ENCODE measurements around the gene ACTR1A.

Gene ACTR1A

GRCh38 chr10:102523250-102524029 is 20.9 kb upstream of the ACTR1A start:
- H3K27ac ChIP-seq (ENCODE audit: low read depth, low read length) = no peak overlapping the region
- H2AFZ ChIP-seq (ENCODE audit: low read depth, low read length, severe bottlenecking) = no peak overlapping the region
- H4K20me1 ChIP-seq (ENCODE audit: low read depth, low read length) = no peaks in the 10 kb centered on the region
- no peaks in the 10 kb centered on the region for H3K79me2 ChIP-seq (ENCODE audit: insufficient read depth, low read length)
- no peaks in the 10 kb centered on the region for H3K27me3 ChIP-seq (ENCODE audit: low read length)
- H3K9me2 ChIP-seq (replicated peaks; ENCODE audit: insufficient read depth, low read length) = no peaks in the 10 kb centered on the region
- no peak overlapping the region for H3K4me3 ChIP-seq (ENCODE audit: insufficient read depth, low read length, poor library complexity, severe bottlenecking)
- no peaks in the 10 kb centered on the region for H3K36me3 ChIP-seq (ENCODE audit: low read length)
- H3K9me3 ChIP-seq (ENCODE audit: insufficient read depth, low read length) = no peaks in the 10 kb centered on the region
- no peak overlapping the region for H3K4me2 ChIP-seq (ENCODE audit: low read depth, low read length, poor library complexity, severe bottlenecking)
- H3F3A ChIP-seq (ENCODE audit: insufficient read depth) = no peaks in the 10 kb centered on the region
- TF ChIP-seq CTCF (IDR thresholded peaks at IDR 0.05; ENCODE audit: insufficient read depth, low read length, poor library complexity, severe bottlenecking) (no peak), EZH2phosphoT487 (conservative IDR thresholded peaks at IDR 0.05; ENCODE audit: low read length) (no peak)
- no peak overlapping the region for H3K9ac ChIP-seq (ENCODE audit: low read length)

GRCh38 chr10:102522874-102523249 is 20.4 kb upstream of the ACTR1A start:
- no peaks in the 10 kb centered on the region for H3K36me3 ChIP-seq (ENCODE audit: low read length)
- no peaks in the 10 kb centered on the region for H3K27me3 ChIP-seq (ENCODE audit: low read length)
- H3K9me3 ChIP-seq (ENCODE audit: insufficient read depth, low read length) = no peaks in the 10 kb centered on the region
- no peak overlapping the region for H3K4me3 ChIP-seq (ENCODE audit: insufficient read depth, low read length, poor library complexity, severe bottlenecking)
- no peak overlapping the region for H3K9ac ChIP-seq (ENCODE audit: low read length)
- H3K79me2 ChIP-seq (ENCODE audit: insufficient read depth, low read length) = no peaks in the 10 kb centered on the region
- H3K27ac ChIP-seq (ENCODE audit: low read depth, low read length) = no peak overlapping the region
- TF ChIP-seq CTCF (IDR thresholded peaks at IDR 0.05; ENCODE audit: insufficient read depth, low read length, poor library complexity, severe bottlenecking) (no peak), EZH2phosphoT487 (conservative IDR thresholded peaks at IDR 0.05; ENCODE audit: low read length) (no peak)
- no peak overlapping the region for H3K4me2 ChIP-seq (ENCODE audit: low read depth, low read length, poor library complexity, severe bottlenecking)
- H2AFZ ChIP-seq (ENCODE audit: low read depth, low read length, severe bottlenecking) = no peak overlapping the region
- no peaks in the 10 kb centered on the region for H3K9me2 ChIP-seq (replicated peaks; ENCODE audit: insufficient read depth, low read length)
- H3F3A ChIP-seq (ENCODE audit: insufficient read depth) = no peaks in the 10 kb centered on the region
- no peaks in the 10 kb centered on the region for H4K20me1 ChIP-seq (ENCODE audit: low read depth, low read length)

GRCh38 chr10:102519246-102519825 is 16.8 kb upstream of the ACTR1A start:
- Histone ChIP-seq H3K4me3 (ENCODE audit: insufficient read depth, low read length, poor library complexity, severe bottlenecking) (no peak overlapping the region), H3K36me3 (ENCODE audit: low read length) (no peaks in the 10 kb centered on the region), H3K9ac (ENCODE audit: low read length) (no peak overlapping the region), H3K27ac (ENCODE audit: low read depth, low read length) (no peak overlapping the region), H3K79me2 (ENCODE audit: insufficient read depth, low read length) (no peaks in the 10 kb centered on the region), H3K9me2 (replicated peaks; ENCODE audit: insufficient read depth, low read length) (no peaks in the 10 kb centered on the region), H3F3A (ENCODE audit: insufficient read depth) (no peaks in the 10 kb centered on the region), H3K4me2 (ENCODE audit: low read depth, low read length, poor library complexity, severe bottlenecking) (no peak overlapping the region), H3K27me3 (ENCODE audit: low read length) (no peaks in the 10 kb centered on the region), H2AFZ (ENCODE audit: low read depth, low read length, severe bottlenecking) (no peak overlapping the region), H4K20me1 (ENCODE audit: low read depth, low read length) (no peaks in the 10 kb centered on the region), H3K9me3 (ENCODE audit: insufficient read depth, low read length) (no peaks in the 10 kb centered on the region)
- TF ChIP-seq EZH2phosphoT487 (conservative IDR thresholded peaks at IDR 0.05; ENCODE audit: low read length) = no peak
- no peak for TF ChIP-seq CTCF (IDR thresholded peaks at IDR 0.05; ENCODE audit: insufficient read depth, low read length, poor library complexity, severe bottlenecking)
